ENCODE measurements around the gene MRAP2.
"Not testable (repeated sequence)": the region's sequence is repeated elsewhere in the genome, so short reads cannot be mapped to it uniquely, and the experiment has no call there.

Gene MRAP2

GRCh38 chr6:84078335-84078734 is 44.8 kb downstream of the MRAP2 start:
- no peak for DNase-seq

GRCh38 chr6:84081222-84081621 is 47.6 kb downstream of the MRAP2 start:
- no peak for DNase-seq

- DNase-seq: no peak
Measured at GRCh38 chr6:84082689-84083265, 49.2 kb downstream of the MRAP2 start.

GRCh38 chr6:84084705-84085104 is 51.1 kb downstream of the MRAP2 start:
- DNase-seq: not testable (repeated sequence)

- no peak for DNase-seq
Measured at GRCh38 chr6:84086056-84086455, 52.5 kb downstream of the MRAP2 start.

- DNase-seq: no peak
Measured at GRCh38 chr6:84086545-84087429, 53.2 kb downstream of the MRAP2 start.

- no peak for DNase-seq
Measured at GRCh38 chr6:84089081-84089480, 55.5 kb downstream of the MRAP2 start.

- DNase-seq: no peak
Measured at GRCh38 chr6:84089552-84089951, 56.0 kb downstream of the MRAP2 start.

- DNase-seq: no peak
Measured at GRCh38 chr6:84093441-84094435, 60.2 kb downstream of the MRAP2 start.

GRCh38 chr6:84095156-84095555 is 61.6 kb downstream of the MRAP2 start:
- no peak for DNase-seq

- no peak for DNase-seq
Measured at GRCh38 chr6:84103029-84103428, 69.5 kb downstream of the MRAP2 start.

- not testable (repeated sequence) for DNase-seq
Measured at GRCh38 chr6:84105215-84105924, 71.8 kb downstream of the MRAP2 start.

- no peak for DNase-seq
Measured at GRCh38 chr6:84107495-84107894, 73.9 kb downstream of the MRAP2 start.

- DNase-seq: not testable (repeated sequence)
Measured at GRCh38 chr6:84111351-84111750, 77.8 kb downstream of the MRAP2 start.

GRCh38 chr6:84114933-84115594 is 81.5 kb downstream of the MRAP2 start:
- DNase-seq: not testable (repeated sequence)

GRCh38 chr6:84118191-84118590 is 84.6 kb downstream of the MRAP2 start:
- DNase-seq: no peak

GRCh38 chr6:84119277-84119676 is 85.7 kb downstream of the MRAP2 start:
- DNase-seq: no peak

GRCh38 chr6:84123186-84123585 is 89.6 kb downstream of the MRAP2 start:
- DNase-seq: no peak

GRCh38 chr6:84129588-84129987 is 96.0 kb downstream of the MRAP2 start:
- DNase-seq: not testable (repeated sequence)

- DNase-seq: not testable (repeated sequence)
Measured at GRCh38 chr6:84133385-84133784, 99.8 kb downstream of the MRAP2 start.

- no peak for DNase-seq
Measured at GRCh38 chr6:84135291-84135690, 101.7 kb downstream of the MRAP2 start.
